ENCODE data around the gene ZFAND3.

DNA sequence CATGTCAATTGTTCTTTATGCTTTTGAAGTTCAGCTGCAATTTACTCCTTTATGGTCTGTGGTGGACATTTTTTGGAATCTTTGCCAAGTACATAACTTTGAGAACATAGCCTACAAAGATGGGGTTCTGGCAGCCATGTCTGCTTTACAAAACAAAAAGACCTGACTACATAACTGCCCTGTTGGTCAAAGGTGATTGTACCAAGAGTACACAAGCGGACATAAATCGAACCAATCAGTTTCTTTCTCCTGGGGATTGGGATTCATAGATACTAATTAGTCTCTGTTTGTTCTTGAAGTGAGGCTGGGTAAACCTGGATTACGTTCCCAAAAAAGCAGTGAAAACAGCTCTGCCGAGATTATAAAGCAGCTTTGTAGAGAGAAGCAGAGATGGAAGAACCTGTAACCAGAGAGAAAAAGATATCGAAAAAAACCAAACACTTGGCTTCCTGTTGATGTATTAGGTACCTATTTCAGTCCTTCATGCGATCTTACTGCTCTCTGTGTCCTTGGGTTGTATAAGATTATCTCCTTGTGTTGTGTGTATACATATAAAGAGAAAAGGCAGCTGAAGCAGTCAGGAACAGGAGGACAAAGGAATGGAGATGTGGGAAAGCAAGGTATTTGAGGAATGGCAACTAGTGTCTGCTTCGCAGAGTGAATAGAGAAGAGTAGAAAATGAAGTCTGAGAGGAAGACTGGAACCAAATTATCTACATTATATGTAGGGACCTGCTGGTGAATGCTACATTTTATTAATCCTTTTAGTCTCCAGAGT, 2.7 kb upstream of the ZFAND3 start:
- TF ChIP-seq POLR2A (IDR thresholded peaks at IDR 0.05; ENCODE audit: borderline replicate concordance, extremely low read depth, insufficient read depth, insufficient read length) (no peak), EZH2phosphoT487 (IDR thresholded peaks at IDR 0.05; ENCODE audit: borderline replicate concordance) (no peak), CTCF (IDR thresholded peaks at IDR 0.05 in 2 of 3, conservative IDR thresholded peaks at IDR 0.05 in 1 of 3; ENCODE audit: borderline replicate concordance in 1 of 3, insufficient read depth in 1 of 3, low read depth in 2 of 3, low read length in 2 of 3) (no peak), SRF (IDR thresholded peaks at IDR 0.05; ENCODE audit: low read depth) (no peak), CEBPB (IDR thresholded peaks at IDR 0.05; ENCODE audit: low read depth) (no peak)
